Urinary bladder (tissue), 4 donors: Measurements from ENCODE around the gene CCDC157. TPM values are rescaled to one million over a fixed set of nuclear protein-coding genes. Genes with fewer than 3 reads are reported as not detected.
A peak's percentile ranks its signal among the peaks of the same experiment; 100 is the strongest.

Experiments
- DNase-seq: peaks from one replicate; pipeline ENCODE4 v3.0.0-alpha.2; 2015; ENCODE audit errors: extremely low spot score
- H3K27ac ChIP-seq: one replicate; pipeline ENCODE4 v1.5.1; 2013; ENCODE audit warnings: low read depth, mild to moderate bottlenecking, moderate library complexity
- H3K36me3 ChIP-seq: one replicate; pipeline ENCODE4 v1.6.1; 2013; ENCODE audit warnings: mild to moderate bottlenecking, moderate library complexity; ENCODE audit not compliant: insufficient read depth
- H3K4me1 ChIP-seq: one replicate; pipeline ENCODE4 v1.6.1; 2013; ENCODE audit warnings: mild to moderate bottlenecking, moderate library complexity; ENCODE audit not compliant: insufficient read depth
- H3K4me3 ChIP-seq: one replicate; pipeline ENCODE4 v1.5.1; 2013; ENCODE audit warnings: low read depth, low read length
- WGBS: extraction: QIAGEN DNeasy Blood & Tissue Kit; methylation state at CpG from one replicate; pipeline ENCODE4 v1.1.7; 2013; 5-methylcytosine and 5-hydroxymethylcytosine counted together
- polyA plus RNA-seq: library from polyadenylated mRNA; stranded (reverse); fragments of 200-250 nt; gene quantifications from one replicate; pipeline ENCODE4 v1.2.3, GENCODE V29; 2013
- small RNA-seq: library from RNA; depleted of rRNA; stranded (forward); fragments of <200 nt; gene quantifications from one replicate; pipeline ENCODE3, GENCODE V24; 2014
- total RNA-seq: library from RNA; depleted of rRNA; stranded (reverse); fragments of >200 nt; gene quantifications from one replicate; pipeline ENCODE4 v1.2.3, GENCODE V29; 2014
- donor health status: healthy with polysubstance abuse.
- donor health status: healthy.

The CCDC157 gene
- total and polyA plus RNA-seq, 2 donors: 2.0 to 2.1 TPM

GRCh38 chr22:30424534-30425326 lies 67.9 kb downstream of the CCDC157 start:
- WGBS: 39% methylated on average over 20 of the region's 20 CpGs
- DNase-seq: no peak
- Histone ChIP-seq H3K4me1 (no peaks in the 10 kb centered on the region), H3K36me3 (no peaks in the 10 kb centered on the region), H3K27ac (peak overlapping the region; percentile 62), H3K4me3 (peak overlapping the region; percentile 43)

- DNase-seq: no peak
- H3K27ac ChIP-seq: no peak overlapping the region
- peak overlapping the region; percentile 50 for H3K4me3 ChIP-seq
- 6% methylated on average over 9 of the region's 9 CpGs for WGBS
- no peaks in the 10 kb centered on the region for H3K4me1 ChIP-seq
- H3K36me3 ChIP-seq: no peaks in the 10 kb centered on the region
Measured at GRCh38 chr22:30425327-30425615, 68.5 kb downstream of the CCDC157 start.

- Histone ChIP-seq H3K4me1 (no peaks in the 10 kb centered on the region), H3K36me3 (no peaks in the 10 kb centered on the region), H3K4me3 (peak within 1 kb of the TSS; percentile 50), H3K27ac (no peak within 1 kb of the TSS)
- peak; percentile 41 for DNase-seq
- 2% methylated on average over 61 of the region's 61 CpGs for WGBS
Measured at GRCh38 chr22:30425616-30426387, 69.0 kb downstream of the CCDC157 start, which contains the start of gene MTFP1. Gene MTFP1, plus strand, starts transcription at chr22:30425768. Its CDS starts 112 bp downstream, at chr22:30425880.

Small RNA genes lying within 50 kb of the gene (small RNA-seq; reads per million reads assigned to genes)
- gene AC004832.3 (not detected), gene RNU6-564P (not detected)

Other genes starting within 250 kb of the CCDC157 start
- 4.8 TPM for gene LIF, start 110.2 kb upstream of the CCDC157 start, total RNA-seq
- gene LIF, start 110.2 kb upstream of the CCDC157 start, polyA plus RNA-seq: 1.1 TPM
- 0.32 TPM for gene OSM, start 90.2 kb upstream of the CCDC157 start, total RNA-seq
- gene OSM, start 90.2 kb upstream of the CCDC157 start, polyA plus RNA-seq: 1.3 TPM
- 7.5 TPM for gene CASTOR1, start 67.5 kb upstream of the CCDC157 start, total RNA-seq
- gene CASTOR1, start 67.5 kb upstream of the CCDC157 start, polyA plus RNA-seq: 21.7 TPM
- gene TBC1D10A, start 30.1 kb upstream of the CCDC157 start, total RNA-seq: 8.4 TPM
- gene TBC1D10A, start 30.1 kb upstream of the CCDC157 start, polyA plus RNA-seq: 31.7 TPM
- 27.5 TPM for gene SF3A1, start 113 bp upstream of the CCDC157 start, total RNA-seq
- gene SF3A1, start 113 bp upstream of the CCDC157 start, polyA plus RNA-seq: 53.6 TPM
- gene RNF215, start 30.4 kb downstream of the CCDC157 start, total RNA-seq: 10.7 TPM
- gene RNF215, start 30.4 kb downstream of the CCDC157 start, polyA plus RNA-seq: 18.8 TPM
- gene SEC14L2, start 40.0 kb downstream of the CCDC157 start, total RNA-seq: 6.2 TPM
- gene SEC14L2, start 40.0 kb downstream of the CCDC157 start, polyA plus RNA-seq: 11.0 TPM
- 2.1 TPM for gene MTFP1, start 68.8 kb downstream of the CCDC157 start, total RNA-seq
- 7.7 TPM for gene MTFP1, start 68.8 kb downstream of the CCDC157 start, polyA plus RNA-seq
- gene SEC14L3, start 115.0 kb downstream of the CCDC157 start, total RNA-seq: not detected
- gene SEC14L3, start 115.0 kb downstream of the CCDC157 start, polyA plus RNA-seq: not detected
- 0.32 TPM for gene SEC14L4, start 148.7 kb downstream of the CCDC157 start, total RNA-seq
- gene SEC14L4, start 148.7 kb downstream of the CCDC157 start, polyA plus RNA-seq: 0.05 TPM
- 1.2 TPM for gene SEC14L6, start 189.7 kb downstream of the CCDC157 start, total RNA-seq
- gene SEC14L6, start 189.7 kb downstream of the CCDC157 start, polyA plus RNA-seq: 0.11 TPM
- gene GAL3ST1, start 217.7 kb downstream of the CCDC157 start, total RNA-seq: 0.63 TPM
- 2.7 TPM for gene GAL3ST1, start 217.7 kb downstream of the CCDC157 start, polyA plus RNA-seq
- 29.1 TPM for gene PES1, start 234.9 kb downstream of the CCDC157 start, total RNA-seq
- 49.1 TPM for gene PES1, start 234.9 kb downstream of the CCDC157 start, polyA plus RNA-seq